ENCODE results near the gene AIRE.
"Not testable (repeated sequence)": the region's sequence is repeated elsewhere in the genome, so short reads cannot be mapped to it uniquely, and the experiment has no call there.

Gene AIRE

GRCh38 chr21:44285138-44285992 lies at the start of gene AIRE:
Gene AIRE (plus strand): TSS chr21:44285876. CDS start chr21:44286007, 131 bp downstream.
- DNase-seq (ENCODE audit: low spot score) = no peak

DNA sequence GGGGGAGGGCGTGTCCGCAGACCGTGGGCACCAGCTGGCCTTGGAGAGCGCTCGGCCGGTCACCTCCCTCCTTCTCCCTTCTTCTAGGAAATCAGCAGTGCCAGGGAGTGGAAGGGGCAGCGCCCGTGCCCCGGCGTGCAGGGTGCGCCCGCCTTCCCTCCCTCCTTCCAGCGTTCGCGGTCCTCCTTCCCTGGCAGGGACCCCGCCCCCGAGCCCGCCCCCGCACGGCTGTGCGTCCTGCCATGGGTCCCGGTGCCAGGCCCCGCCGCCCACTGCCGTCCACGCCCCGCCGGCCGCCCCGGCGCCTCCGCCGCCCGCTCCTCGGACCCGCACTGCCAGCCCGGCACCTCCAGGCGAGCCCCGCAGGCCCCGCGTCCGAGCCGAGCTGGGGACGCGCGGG lies 45.3 kb upstream of the AIRE start:
- not testable (repeated sequence) for DNase-seq (ENCODE audit: low spot score)

DNA sequence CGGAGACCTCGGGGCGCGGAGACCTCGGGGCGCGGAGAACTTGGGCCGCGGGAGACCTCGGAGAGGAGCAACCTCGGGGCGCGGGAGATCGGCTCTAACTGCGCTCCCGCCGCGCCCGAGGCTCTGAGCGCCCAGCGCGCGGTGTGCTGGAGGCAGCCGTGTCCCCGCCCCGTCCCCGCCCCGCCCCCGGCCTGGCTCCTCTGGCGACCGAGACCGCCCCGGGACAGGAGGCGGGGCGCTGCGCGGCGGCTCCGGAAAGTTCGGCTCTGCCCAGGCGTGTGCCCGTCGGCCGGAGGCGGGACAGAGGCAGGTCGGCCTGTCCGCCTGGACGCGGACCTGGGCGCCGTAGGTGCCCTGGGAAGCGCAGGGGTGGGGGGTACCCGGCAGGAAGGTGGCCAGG lies 44.8 kb upstream of the AIRE start, which contains the start of gene ICOSLG:
TSS of gene ICOSLG (minus strand) at position 102 of the 400 bp plus-strand sequence. CDS start 126 bp downstream, outside the sequence.
- DNase-seq (ENCODE audit: low spot score) = not testable (repeated sequence)

GRCh38 chr21:44241281-44241680 lies 44.4 kb upstream of the AIRE start:
- not testable (repeated sequence) for DNase-seq (ENCODE audit: low spot score)

GRCh38 chr21:44243980-44244379 lies 41.7 kb upstream of the AIRE start:
- not testable (repeated sequence) for DNase-seq (ENCODE audit: low spot score)

GRCh38 chr21:44247904-44248303 lies 37.8 kb upstream of the AIRE start:
- DNase-seq (ENCODE audit: low spot score) = not testable (repeated sequence)

GRCh38 chr21:44249204-44250037 lies 36.3 kb upstream of the AIRE start:
- not testable (repeated sequence) for DNase-seq (ENCODE audit: low spot score)

DNA sequence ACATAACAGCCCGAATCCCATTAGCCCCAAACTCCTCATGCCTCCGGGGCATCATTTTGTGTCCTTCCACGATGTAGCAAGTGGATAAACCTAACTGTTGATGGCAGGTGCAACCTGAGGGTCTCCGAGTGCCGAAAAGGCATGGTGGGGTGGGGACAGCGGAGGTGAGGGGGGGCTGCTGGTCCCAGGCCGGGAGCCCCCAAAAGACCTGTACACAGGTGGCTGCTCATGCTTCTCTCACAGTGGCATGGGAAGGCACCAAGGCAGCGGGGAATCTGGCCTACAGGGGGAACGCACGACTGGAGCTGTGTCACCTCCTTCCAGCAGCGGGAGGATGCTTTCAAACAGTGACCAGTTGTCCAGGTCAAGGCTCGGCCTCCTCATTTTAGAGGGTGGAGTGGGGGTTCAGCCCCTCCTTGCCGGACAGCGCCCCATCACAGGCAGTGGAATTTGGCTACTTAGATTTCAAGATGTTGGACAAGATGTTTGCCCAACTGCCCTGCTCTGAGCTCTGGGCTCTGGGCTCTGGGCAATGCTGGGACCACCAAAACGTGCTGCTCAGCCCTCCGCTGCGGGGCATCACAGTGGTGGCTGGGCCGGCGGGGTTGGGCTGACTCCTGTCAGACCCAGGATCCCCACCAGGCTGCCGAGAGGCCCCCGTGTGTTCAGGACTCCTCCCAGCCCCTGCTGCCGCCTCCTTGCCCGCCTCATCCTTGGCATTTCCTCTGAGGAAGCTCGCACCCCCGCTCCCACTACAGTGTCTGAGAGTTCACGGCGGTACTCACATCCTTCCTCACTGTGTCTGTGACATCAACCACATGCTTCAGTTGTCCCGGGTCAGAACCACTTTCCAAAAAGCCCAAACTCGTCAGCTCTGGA lies 31.6 kb upstream of the AIRE start:
- no peak for DNase-seq (ENCODE audit: low spot score)

DNA sequence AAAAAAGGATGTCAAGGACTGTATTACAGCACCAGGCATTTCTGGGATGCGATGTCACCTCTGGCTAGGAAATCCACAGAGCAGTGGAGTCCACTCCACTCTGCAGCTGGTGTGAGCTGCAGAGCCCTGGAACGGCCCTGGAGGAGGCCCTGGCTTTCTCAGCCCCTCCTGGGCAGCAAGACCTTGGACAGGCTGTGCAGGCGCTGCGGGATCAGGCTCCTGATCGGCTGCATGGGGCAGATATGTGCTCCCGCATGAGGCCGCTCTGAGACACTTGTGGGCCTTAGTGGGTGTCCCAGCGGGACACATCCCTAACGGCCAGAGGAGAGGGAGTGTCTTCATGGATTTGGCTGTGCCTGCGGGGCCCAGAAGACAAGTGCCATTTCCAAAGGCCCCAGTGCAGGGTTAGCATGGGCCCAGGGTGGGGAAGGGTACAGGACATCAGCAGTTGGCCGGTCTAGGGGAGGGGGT lies 30.1 kb upstream of the AIRE start:
- DNase-seq (ENCODE audit: low spot score) = no peak

GRCh38 chr21:44258056-44258725 lies 27.5 kb upstream of the AIRE start:
- no peak for DNase-seq (ENCODE audit: low spot score)

GRCh38 chr21:44259082-44259705 lies 26.5 kb upstream of the AIRE start:
- no peak for DNase-seq (ENCODE audit: low spot score)

- DNase-seq (ENCODE audit: low spot score) = no peak
Observed at GRCh38 chr21:44260066-44260465, 25.6 kb upstream of the AIRE start.

DNA sequence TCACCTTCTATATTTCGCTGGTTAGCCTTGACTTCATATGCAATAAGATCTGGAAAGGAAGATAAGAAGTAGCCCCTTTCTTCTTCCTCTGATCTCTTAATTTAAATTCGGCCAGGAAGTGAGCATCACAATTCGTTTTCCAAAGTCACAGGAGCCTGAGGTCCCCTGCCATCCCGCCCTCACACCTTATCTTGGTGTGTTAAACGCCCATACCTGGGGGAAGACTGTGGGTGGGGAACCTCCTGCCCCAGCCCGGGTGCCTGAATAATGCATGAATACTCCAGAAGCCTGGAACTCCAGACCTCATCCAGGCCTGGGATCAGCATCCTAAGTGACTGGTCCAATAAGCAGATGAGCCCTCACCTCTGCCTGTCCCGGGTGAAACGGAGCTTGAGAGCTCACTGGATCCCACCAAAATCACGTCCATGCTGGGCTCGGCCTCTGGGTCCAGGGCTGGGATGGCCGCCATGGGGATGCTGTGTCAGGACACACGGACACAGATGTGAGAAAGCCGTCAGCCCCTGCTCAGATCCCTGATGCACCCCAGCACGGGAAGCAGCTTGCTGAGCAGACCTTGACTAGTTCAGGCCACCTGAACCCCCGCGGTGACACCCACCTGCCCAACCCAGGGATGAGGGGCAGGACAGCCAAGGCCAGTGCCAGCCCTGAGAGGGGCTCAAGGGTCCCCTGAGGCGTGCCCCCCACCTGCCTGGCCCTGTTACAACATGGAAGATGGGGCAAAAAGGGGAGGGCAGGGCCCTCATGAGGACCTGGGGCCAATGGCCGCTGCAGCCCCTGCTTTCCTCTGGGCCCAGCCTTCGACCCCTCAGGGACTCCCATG lies 24.7 kb upstream of the AIRE start:
- DNase-seq (ENCODE audit: low spot score) = no peak

DNA sequence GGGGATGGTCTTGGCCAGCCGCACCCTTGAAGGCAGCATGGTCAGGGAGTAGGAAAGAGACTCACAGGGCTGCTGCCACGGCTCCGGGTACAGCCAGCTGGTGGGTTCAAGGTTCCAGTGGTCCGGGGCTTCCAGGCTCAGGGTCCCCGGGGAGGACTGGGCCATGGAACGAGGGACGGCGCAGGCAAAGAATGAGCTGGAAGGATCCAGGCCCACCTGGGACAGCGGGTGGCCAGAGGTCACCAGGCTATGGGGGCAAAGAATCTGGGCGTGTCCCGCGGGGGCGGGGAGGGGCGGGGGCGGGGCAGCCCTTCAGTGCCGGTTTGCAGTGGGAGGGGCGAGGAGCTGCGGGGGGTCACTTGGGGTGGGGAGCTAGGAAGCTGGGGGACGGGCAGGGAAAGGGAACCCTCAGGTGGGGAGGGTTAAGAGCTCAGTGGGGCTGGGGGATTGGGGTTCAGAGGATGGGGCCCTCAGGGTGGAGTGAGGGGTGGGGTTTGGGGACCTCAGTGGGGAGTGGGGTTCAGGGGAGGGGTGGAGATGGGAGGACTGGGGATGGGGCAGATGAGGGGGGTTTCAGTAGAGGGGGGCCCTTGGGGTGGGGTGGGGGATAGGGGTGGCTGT lies 23.9 kb upstream of the AIRE start, which contains the start of gene DNMT3L:
TSS of gene DNMT3L (minus strand) at position 223 of the 621 bp plus-strand sequence. CDS start 638 bp downstream, outside the sequence.
- DNase-seq (ENCODE audit: low spot score) = no peak

DNA sequence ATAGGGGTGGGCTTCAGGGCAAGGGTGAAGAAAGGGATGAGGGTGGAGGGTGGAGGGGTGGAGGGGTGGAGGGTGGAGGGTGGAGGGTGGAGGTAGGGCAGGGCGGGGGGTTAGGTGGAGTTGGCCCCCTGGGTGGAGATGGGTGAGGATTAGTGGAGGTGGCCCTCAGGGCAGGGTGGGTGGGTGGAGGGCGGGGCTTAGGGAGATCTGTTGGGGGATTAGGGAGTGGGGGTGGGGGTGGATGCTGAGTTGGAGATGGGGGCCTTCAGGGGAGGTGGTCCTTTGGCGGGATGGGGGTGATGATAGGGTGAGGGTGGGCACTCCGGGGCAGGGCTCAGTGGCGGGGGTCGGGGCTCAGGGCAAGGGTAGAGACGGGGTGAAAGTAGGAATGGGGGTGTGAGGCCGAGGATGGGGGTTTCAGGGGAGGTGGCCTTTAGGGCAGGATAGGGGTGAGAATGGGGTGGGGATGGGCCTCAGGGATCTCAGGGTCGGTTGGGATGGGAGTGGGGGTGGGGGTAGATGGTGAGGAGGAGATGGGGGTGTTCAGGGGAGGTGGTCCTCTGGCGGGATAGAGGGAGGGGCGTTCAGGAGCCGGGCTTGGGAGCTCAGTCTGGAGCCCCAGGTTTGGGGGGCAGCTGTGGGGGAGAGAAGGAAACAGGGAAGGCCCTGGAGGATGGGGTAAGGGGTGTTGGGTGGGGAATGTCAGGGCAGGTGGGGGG lies 23.2 kb upstream of the AIRE start:
- no peak for DNase-seq (ENCODE audit: low spot score)

DNA sequence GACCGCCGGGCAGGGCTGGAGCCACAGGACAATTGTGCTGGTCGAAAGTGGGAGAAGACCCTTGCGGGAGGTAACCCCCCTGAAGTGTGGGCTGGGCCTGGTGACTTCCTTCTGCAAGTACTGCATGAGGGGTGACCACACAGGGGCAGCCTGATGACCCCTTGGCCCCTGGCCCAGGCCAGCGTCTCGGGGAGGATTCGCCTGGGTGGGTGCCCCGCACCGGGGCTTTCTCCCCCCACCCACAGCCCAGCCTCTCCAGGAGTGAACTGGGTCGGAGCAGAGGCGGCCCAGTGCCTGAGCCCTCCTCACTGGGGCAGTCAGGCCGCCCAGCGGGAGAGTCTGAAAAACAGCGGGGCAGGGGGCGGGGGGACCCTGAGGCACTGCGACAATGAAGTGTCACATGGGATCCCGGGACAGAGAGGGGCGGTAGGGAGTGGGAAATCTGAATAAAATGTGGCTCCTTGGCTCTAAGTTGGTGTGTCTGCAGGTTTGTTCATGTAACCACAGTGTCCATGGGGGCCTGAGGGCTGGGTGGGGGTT lies 22.4 kb upstream of the AIRE start:
- no peak for DNase-seq (ENCODE audit: low spot score)

DNA sequence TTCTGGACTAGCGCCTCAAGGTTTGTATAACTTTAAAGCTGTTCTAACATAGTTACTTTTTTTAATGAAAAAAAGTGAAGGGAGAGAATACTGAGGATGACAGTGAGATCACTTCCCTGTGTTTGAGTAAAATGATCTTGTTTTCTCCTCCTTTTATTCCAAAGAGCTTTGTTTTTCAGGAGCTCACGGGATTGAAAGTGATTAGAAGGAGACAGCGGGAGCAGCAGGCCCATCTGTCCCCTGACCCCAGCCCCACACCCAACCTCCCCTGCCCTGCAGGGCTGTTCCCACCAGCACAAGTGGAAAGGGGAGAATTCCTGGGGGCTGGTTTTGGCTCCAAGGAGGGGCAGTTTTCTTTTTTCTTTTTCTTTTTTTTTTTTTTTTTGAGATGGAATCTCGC lies 21.9 kb upstream of the AIRE start:
- DNase-seq (ENCODE audit: low spot score) = no peak

DNA sequence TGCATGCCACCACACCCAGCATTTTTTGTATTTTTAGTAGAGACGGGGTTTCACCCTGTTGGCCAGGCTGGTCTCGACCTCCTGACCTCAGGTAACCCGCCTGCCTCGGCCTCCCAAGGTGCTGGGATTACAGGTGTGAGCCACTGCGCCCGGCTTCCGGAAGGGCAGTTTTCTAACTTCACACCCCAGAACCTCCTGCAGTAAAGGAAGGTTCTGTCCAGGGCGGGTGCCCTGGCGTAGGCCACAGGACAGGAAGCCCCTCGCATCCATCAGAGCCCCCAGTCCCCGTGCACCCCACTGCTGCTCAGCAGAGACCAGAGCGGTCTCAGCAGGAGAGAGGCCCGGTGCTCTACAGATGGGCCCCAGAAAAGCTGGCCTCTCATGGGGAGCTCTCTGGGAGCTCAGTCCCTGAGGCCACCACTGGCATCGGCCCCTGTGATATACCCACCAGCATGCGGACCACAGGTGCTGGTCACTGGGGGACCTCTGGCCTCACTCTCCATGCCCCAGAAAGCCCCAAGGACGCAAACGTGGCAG lies 19.9 kb upstream of the AIRE start:
- no peak for DNase-seq (ENCODE audit: low spot score)

All from CD4-positive, alpha-beta T cell treated with Interleukin-15 for 4 hours (primary cell).